Caco-2 (cell line): ENCODE measurements around the gene MBD1. TPM values are rescaled to one million over a fixed set of nuclear protein-coding genes. Genes with fewer than 3 reads are reported as not detected.

Experiments
- Bru-seq: library from RNA; stranded (reverse); fragments of 400-500 nt; gene quantifications from one replicate; lab custom pipeline; 2021; lab: Mats Ljungman, UMichigan
- BruChase-seq, 2 experiments: library from RNA; stranded (reverse); fragments of 400-500 nt; gene quantifications; one replicate each; lab custom pipeline; 2021; lab: Mats Ljungman, UMichigan
- BruUV-seq: library from RNA; stranded (reverse); fragments of 400-500 nt; replicated peaks from 2 replicates; lab custom pipeline; 2021; lab: Mats Ljungman, UMichigan
- CTCF ChIA-PET: fragments of 300-600 bp; sonication (Branson Sonifier 250); formaldehyde crosslinking; loops from one replicate; lab custom pipeline; 2022; ENCODE audit warnings: antibody characterized with exemption; lab: Charles Lee
- POLR2A ChIA-PET: fragments of 300-600 bp; sonication (Branson Sonifier 250); formaldehyde crosslinking; loops from one replicate; lab custom pipeline; 2022; ENCODE audit warnings: antibody characterized with exemption; lab: Charles Lee
- DNase-seq, 2 experiments: peaks; one replicate each; pipeline versions ENCODE4 v3.0.0 to v3.0.0-alpha.2; 2020 to 2022
- H3K27me3 ChIP-seq: replicated peaks from 2 replicates; pipeline ENCODE4 v1.6.0; 2011; ENCODE audit warnings: low read length; ENCODE audit not compliant: control insufficient read depth, insufficient read depth
- H3K36me3 ChIP-seq: 2 replicates; pipeline ENCODE4 v1.5.1; 2011; ENCODE audit warnings: low read length; ENCODE audit not compliant: control insufficient read depth, insufficient read depth
- H3K4me1 ChIP-seq: fragments of 250-450 bp; sonication (Bioruptor Pico); 2 replicates; pipeline ENCODE4 v1.5.1; 2020; ENCODE audit warnings: mild to moderate bottlenecking
- H3K4me3 ChIP-seq: 2 replicates; pipeline ENCODE4 v1.5.1; 2011; ENCODE audit warnings: low read depth, mild to moderate bottlenecking, control low read depth, low read length
- H3K9me3 ChIP-seq: fragments of 250-450 bp; sonication (Bioruptor Pico); 2 replicates; pipeline ENCODE4 v1.5.1; 2020; ENCODE audit warnings: mild to moderate bottlenecking, moderate library complexity
- H3K27ac Mint-ChIP-seq: one replicate; pipeline ENCODE4 v1.8.0; 2022; ENCODE audit warnings: mixed read lengths; ENCODE audit not compliant: unreplicated experiment
- H3K27me3 Mint-ChIP-seq: one replicate; pipeline ENCODE4 v1.8.0; 2022; ENCODE audit warnings: mixed read lengths; ENCODE audit not compliant: insufficient read depth, unreplicated experiment
- H3K36me3 Mint-ChIP-seq: one replicate; pipeline ENCODE4 v1.8.0; 2022; ENCODE audit warnings: mild to moderate bottlenecking, mixed read lengths; ENCODE audit not compliant: insufficient read depth, unreplicated experiment
- H3K4me1 Mint-ChIP-seq: one replicate; pipeline ENCODE4 v1.8.0; 2022; ENCODE audit warnings: low read depth, mixed read lengths; ENCODE audit not compliant: unreplicated experiment
- H3K4me3 Mint-ChIP-seq: one replicate; pipeline ENCODE4 v1.8.0; 2022; ENCODE audit warnings: mild to moderate bottlenecking, moderate library complexity, mixed read lengths; ENCODE audit not compliant: unreplicated experiment
- H3K9me3 Mint-ChIP-seq: one replicate; pipeline ENCODE4 v1.8.0; 2022; ENCODE audit warnings: mixed read lengths; ENCODE audit not compliant: unreplicated experiment
- CTCF ChIP-seq, 2 experiments: fragments of 200-600 bp in 1 of 2; IDR thresholded peaks; 1 replicate in 1 of 2; 2 replicates in 1 of 2; pipeline versions ENCODE4 v1.5.1 to v1.8.0; 2011 to 2022; ENCODE audit warnings: antibody characterized with exemption in 1 of 2, control low read depth in 1 of 2, inconsistent platforms in 1 of 2, low read depth in 1 of 2, low read length in 1 of 2, mild to moderate bottlenecking in 1 of 2, moderate library complexity in 1 of 2; ENCODE audit not compliant: insufficient read depth in 1 of 2, severe bottlenecking in 1 of 2, unreplicated experiment in 1 of 2
- intact Hi-C: fragments of 100-400 bp; cut with micrococcal nuclease; formaldehyde crosslinking; loops from one replicate; pipeline ENCODE4 v1.10.0; 2022; ENCODE audit not compliant: unreplicated experiment
- long read RNA-seq: library from polyadenylated mRNA; stranded (forward); transcript quantifications from one replicate; pipeline ENCODE4 v2.0.0, GENCODE V29; 2022
- total RNA-seq: library from RNA; stranded (reverse); gene quantifications from 2 replicates; pipeline ENCODE4 v1.2.3, GENCODE V29; 2022

MBD1 gene
- total RNA-seq = 31.1 and 34.7 TPM in 2 replicates
- percentile 70 among the genes with signal in this experiment for Bru-seq, nascent RNA
- BruChase-seq, experiment 1, labeled RNA remaining after a 2-hour chase = percentile 76 among the genes with signal in this experiment
- BruChase-seq, experiment 2, labeled RNA remaining after a 6-hour chase = percentile 77 among the genes with signal in this experiment
- long read RNA-seq, full-length matches to known transcripts = 7 of 23 reads
- long read RNA-seq, partial matches to known transcripts = 6 of 23 reads
- long read RNA-seq, other reads (novel, unspliced or antisense) = 10 of 23 reads

- no peak for TF ChIP-seq CTCF (IDR thresholded peaks at IDR 0.05; ENCODE audit: insufficient read depth in 1 of 2, low read depth in 1 of 2, low read length in 1 of 2, severe bottlenecking in 1 of 2, unreplicated experiment in 1 of 2)
- Mint-ChIP-seq H3K9me3 (no peaks in the 10 kb centered on the region), H3K4me1 (peaks cover 12% of the 10 kb centered on the region), H3K36me3 (peaks cover 15% of the 10 kb centered on the region), H3K4me3 (peak within 1 kb of the TSS; percentile 86), H3K27ac (peak within 1 kb of the TSS; percentile 94), H3K27me3 (no peaks in the 10 kb centered on the region)
- H3K9me3 ChIP-seq = no peaks in the 10 kb centered on the region
- no peaks in the 10 kb centered on the region; the same call in none of the 2 replicates for H3K36me3 ChIP-seq
- no peaks in the 10 kb centered on the region for H3K27me3 ChIP-seq
- BruUV-seq = no TSS peak
- POLR2A ChIA-PET = interaction anchor here (0.6 kb wide), 1 partner anchor 383 kb away, joined by 4 read pairs; no protein-coding TSS in a partner anchor
- peak within 1 kb of the TSS; percentile 56 for H3K4me3 ChIP-seq
- H3K4me1 ChIP-seq = no peaks in the 10 kb centered on the region
- intact Hi-C loops = no loop called here
- peak; percentile 88 to 91 for DNase-seq
- CTCF ChIA-PET = interaction anchor here (1.9 kb wide), 1 partner anchor 76 kb away, joined by 11 read pairs; no protein-coding TSS in a partner anchor
Measured at GRCh38 chr18:50281295-50281971, at the start of gene MBD1. MBD1 (minus strand) TSS chr18:50281523; CDS start chr18:50279992, 1,531 bp downstream.

GRCh38 chr18:50330176-50330575 is 48.9 kb upstream of the MBD1 start:
- no TSS peak for BruUV-seq
- Mint-ChIP-seq H3K9me3 (no peaks in the 10 kb centered on the region), H3K27ac (no peak overlapping the region), H3K36me3 (no peaks in the 10 kb centered on the region), H3K4me1 (no peaks in the 10 kb centered on the region), H3K4me3 (no peak overlapping the region), H3K27me3 (peaks cover 6% of the 10 kb centered on the region)
- Histone ChIP-seq H3K36me3 (no peaks in the 10 kb centered on the region), H3K4me3 (no peak overlapping the region), H3K27me3 (no peaks in the 10 kb centered on the region), H3K9me3 (no peaks in the 10 kb centered on the region), H3K4me1 (no peaks in the 10 kb centered on the region)
- ChIA-PET POLR2A (no interaction called here), CTCF (no interaction called here)
- no peak for TF ChIP-seq CTCF (IDR thresholded peaks at IDR 0.05; ENCODE audit: insufficient read depth in 1 of 2, low read depth in 1 of 2, low read length in 1 of 2, severe bottlenecking in 1 of 2, unreplicated experiment in 1 of 2)
- intact Hi-C loops = no loop called here
- DNase-seq = no peak

GRCh38 chr18:50327983-50328382 is 46.7 kb upstream of the MBD1 start:
- H3K4me1 Mint-ChIP-seq = no peaks in the 10 kb centered on the region
- no peak overlapping the region for H3K4me3 Mint-ChIP-seq
- no peak for DNase-seq
- Histone ChIP-seq H3K27me3 (no peaks in the 10 kb centered on the region), H3K36me3 (no peaks in the 10 kb centered on the region), H3K4me3 (no peak overlapping the region), H3K9me3 (no peaks in the 10 kb centered on the region), H3K4me1 (no peaks in the 10 kb centered on the region)
- H3K9me3 Mint-ChIP-seq = no peaks in the 10 kb centered on the region
- no peaks in the 10 kb centered on the region for H3K36me3 Mint-ChIP-seq
- no peak overlapping the region for H3K27ac Mint-ChIP-seq
- ChIA-PET CTCF (no interaction called here), POLR2A (no interaction called here)
- no TSS peak for BruUV-seq
- intact Hi-C loops = no loop called here
- peaks cover 8% of the 10 kb centered on the region for H3K27me3 Mint-ChIP-seq
- TF ChIP-seq CTCF (IDR thresholded peaks at IDR 0.05; ENCODE audit: insufficient read depth in 1 of 2, low read depth in 1 of 2, low read length in 1 of 2, severe bottlenecking in 1 of 2, unreplicated experiment in 1 of 2) = no peak
